ENCODE results near the gene KCTD16.

KCTD16 gene

DNA sequence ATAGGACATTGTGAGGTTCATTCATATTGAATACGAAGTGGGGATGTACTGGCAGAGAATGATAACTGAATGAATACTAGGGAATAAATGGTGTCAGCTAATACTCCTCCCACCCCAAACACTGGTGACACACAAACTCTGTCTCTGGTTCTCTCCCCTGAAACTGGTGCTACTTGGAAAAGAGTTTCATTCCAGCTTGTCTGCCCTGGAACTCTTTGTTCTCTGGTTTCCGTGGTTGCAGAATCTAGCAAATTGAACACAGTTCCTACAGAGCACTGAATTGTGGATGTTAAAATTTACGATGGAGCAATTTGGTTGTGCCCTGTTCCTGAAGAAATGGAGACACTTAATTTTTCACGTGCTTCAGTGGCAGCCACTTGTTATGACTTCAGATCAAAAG is 181.7 kb downstream of the KCTD16 start:
- H3K27ac ChIP-seq = no peak overlapping the region
- TF ChIP-seq ZFX (IDR thresholded peaks at IDR 0.05; ENCODE audit: borderline replicate concordance) (no peak), CTCF (IDR thresholded peaks at IDR 0.05) (no peak)

DNA sequence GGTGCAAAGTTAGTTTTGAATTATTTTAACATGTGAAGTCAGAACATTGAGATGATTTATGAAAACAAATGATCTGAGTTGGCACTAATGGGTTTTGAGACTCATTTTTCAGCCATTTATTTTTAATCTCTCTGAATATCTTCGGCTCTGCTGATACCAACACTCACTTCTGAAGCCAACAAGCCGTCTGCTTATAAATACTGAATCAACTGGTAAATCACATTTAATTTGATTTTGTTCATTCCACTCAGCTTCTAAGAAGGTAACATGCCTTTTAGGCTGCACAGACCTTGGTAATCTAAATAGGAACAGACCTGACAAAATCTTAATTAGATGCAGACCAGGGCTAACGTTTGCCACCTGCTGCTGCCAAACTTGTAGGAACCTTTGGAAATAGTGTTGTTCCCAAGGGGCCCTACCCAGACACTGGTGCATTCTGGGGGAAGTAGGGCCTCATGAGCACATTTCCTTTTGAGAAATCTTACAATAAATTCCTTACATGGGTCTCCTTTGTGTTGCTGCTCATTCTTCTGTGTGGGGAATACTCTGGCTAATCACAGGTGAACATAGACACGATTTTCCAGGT is 182.2 kb downstream of the KCTD16 start:
- no peak for TF ChIP-seq CTCF (IDR thresholded peaks at IDR 0.05)
- no peak for TF ChIP-seq ZFX (IDR thresholded peaks at IDR 0.05; ENCODE audit: borderline replicate concordance)
- no peak overlapping the region for H3K27ac ChIP-seq

GRCh38 chr5:144356489-144356888 is 185.8 kb downstream of the KCTD16 start:
- H3K27ac ChIP-seq = no peak overlapping the region
- TF ChIP-seq CTCF (IDR thresholded peaks at IDR 0.05) = no peak

DNA sequence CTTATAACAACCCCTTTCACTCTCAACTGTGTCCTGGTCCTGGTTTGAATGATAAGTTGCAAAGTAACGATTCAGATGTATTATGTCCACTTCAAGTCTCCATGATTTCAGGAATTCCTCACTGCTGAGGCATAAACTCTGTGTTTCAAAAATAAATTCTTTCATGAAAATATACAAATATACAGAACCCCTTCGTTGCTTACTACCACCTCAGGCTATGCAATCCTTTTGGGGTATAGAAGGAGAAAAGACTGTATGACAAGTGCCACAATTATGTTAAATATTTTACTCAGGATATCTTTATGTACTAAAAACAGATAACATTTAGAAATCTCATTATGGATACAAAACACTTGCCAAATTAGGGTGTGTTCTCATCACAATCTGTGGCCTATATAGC is 190.7 kb downstream of the KCTD16 start:
- no peak for TF ChIP-seq CTCF (IDR thresholded peaks at IDR 0.05)
- no peak for TF ChIP-seq ZFX (IDR thresholded peaks at IDR 0.05; ENCODE audit: borderline replicate concordance)

GRCh38 chr5:144365885-144366284 is 195.2 kb downstream of the KCTD16 start:
- H3K27ac ChIP-seq = no peak overlapping the region
- TF ChIP-seq CTCF (IDR thresholded peaks at IDR 0.05) (no peak), ZFX (IDR thresholded peaks at IDR 0.05; ENCODE audit: borderline replicate concordance) (no peak)

More for the DNA sequence above, 190.7 kb downstream of the KCTD16 start:
- H3K27ac ChIP-seq = no peak overlapping the region

- no peak overlapping the region for H3K27ac ChIP-seq
- TF ChIP-seq CTCF (IDR thresholded peaks at IDR 0.05) (no peak), ZFX (IDR thresholded peaks at IDR 0.05; ENCODE audit: borderline replicate concordance) (no peak)
Observed at GRCh38 chr5:144367991-144368390, 197.3 kb downstream of the KCTD16 start.

GRCh38 chr5:144368556-144368955 is 197.9 kb downstream of the KCTD16 start:
- TF ChIP-seq CTCF (IDR thresholded peaks at IDR 0.05) (no peak), ZFX (IDR thresholded peaks at IDR 0.05; ENCODE audit: borderline replicate concordance) (no peak)
- no peak overlapping the region for H3K27ac ChIP-seq
